SK-N-SH (cell line): Measurements from ENCODE around the gene SLC25A2. TPM values are rescaled to one million over a fixed set of nuclear protein-coding genes. Genes with fewer than 3 reads are reported as not detected.

ENCODE experiments used
- CTCF ChIA-PET: fragments of 300-600, 350-600 bp; formaldehyde crosslinking; extraction: SDS; loops from one replicate; lab custom pipeline; 2021; lab: Yijun Ruan, JAX
- POLR2A ChIA-PET: fragments of 350-600 bp; sonication (Branson Sonifier 250); formaldehyde crosslinking; extraction: SDS; loops from one replicate; lab custom pipeline; 2020; ENCODE audit warnings: antibody characterized with exemption, inconsistent platforms; lab: Yijun Ruan, JAX
- DNase-seq: peaks from one replicate; pipeline ENCODE4 v3.0.0; 2012
- H2AFZ ChIP-seq: fragments of 200-600 bp; sonication (generic); 2 replicates; pipeline ENCODE4 v1.8.1; 2016; ENCODE audit warnings: antibody characterized with exemption, mild to moderate bottlenecking, low read depth
- H3F3A ChIP-seq: fragments of 200-600 bp; sonication (generic); replicated peaks from 2 replicates; pipeline ENCODE3; 2016; ENCODE audit warnings: antibody characterized with exemption, mild to moderate bottlenecking; ENCODE audit not compliant: insufficient read depth
- H3K27ac ChIP-seq, 2 experiments: fragments of 200-500 bp in 1 of 2; fragments of 200-600 bp in 1 of 2; sonication (Bioruptor generic) in 1 of 2; sonication (generic), shearing (Covaris generic) in 1 of 2; 2 replicates each; pipeline versions ENCODE4 v1.5.1 to v1.6.1; 2014 to 2016; ENCODE audit warnings: low read depth in 2 of 2, inconsistent platforms in 1 of 2, low read length in 1 of 2, mild to moderate bottlenecking in 1 of 2, mixed read lengths in 1 of 2
- H3K27me3 ChIP-seq: fragments of 200-600 bp; sonication (generic), shearing (Covaris generic); 2 replicates; pipeline ENCODE4 v1.6.1; 2016; ENCODE audit warnings: mixed run types; ENCODE audit not compliant: insufficient read depth
- H3K36me3 ChIP-seq, 2 experiments: fragments of 200-500 bp in 1 of 2; fragments of 200-600 bp in 1 of 2; sonication (Bioruptor generic) in 1 of 2; sonication (generic) in 1 of 2; replicated peaks in 1 of 2; 2 replicates each; pipeline versions ENCODE3 to v1.5.1; 2014 to 2016; ENCODE audit warnings: low read length in 1 of 2, mild to moderate bottlenecking in 1 of 2; ENCODE audit not compliant: insufficient read depth in 2 of 2, control insufficient read depth in 1 of 2
- H3K4me1 ChIP-seq, 2 experiments: fragments of 200-500 bp in 1 of 2; fragments of 200-600 bp in 1 of 2; sonication (Bioruptor generic) in 1 of 2; sonication (generic), shearing (Covaris generic) in 1 of 2; 2 replicates each; pipeline versions ENCODE4 v1.5.1 to v1.6.1; 2014 to 2016; ENCODE audit warnings: low read depth in 1 of 2, low read length in 1 of 2, mixed run types in 1 of 2; ENCODE audit not compliant: insufficient read depth in 2 of 2, control insufficient read depth in 1 of 2
- H3K4me2 ChIP-seq: fragments of 200-600 bp; sonication (generic), shearing (Covaris generic); 2 replicates; pipeline ENCODE4 v1.6.1; 2017; ENCODE audit warnings: mixed run types
- H3K4me3 ChIP-seq, 2 experiments: fragments of 200-500 bp in 1 of 2; fragments of 200-600 bp in 1 of 2; sonication (Bioruptor generic) in 1 of 2; sonication (generic), shearing (Covaris generic) in 1 of 2; 2 replicates each; pipeline versions ENCODE4 v1.5.1 to v1.8.1; 2014 to 2016; ENCODE audit warnings: low read depth in 2 of 2, inconsistent platforms in 1 of 2, low read length in 1 of 2, mild to moderate bottlenecking in 1 of 2, mixed read lengths in 1 of 2, moderate library complexity in 1 of 2
- H3K79me2 ChIP-seq: fragments of 200-600 bp; sonication (generic); 2 replicates; pipeline ENCODE4 v1.8.1; 2017; ENCODE audit warnings: mild to moderate bottlenecking; ENCODE audit not compliant: insufficient read depth
- H3K9ac ChIP-seq: fragments of 200-600 bp; sonication (generic); 2 replicates; pipeline ENCODE4 v1.6.1; 2017; ENCODE audit warnings: mixed run types
- H3K9me2 ChIP-seq: fragments of 200-600 bp; sonication (generic); 2 replicates; pipeline ENCODE4 v1.6.1; 2017; ENCODE audit warnings: mixed run types
- H3K9me3 ChIP-seq: fragments of 200-600 bp; sonication (generic); 2 replicates; pipeline ENCODE4 v1.6.1; 2017; ENCODE audit warnings: mixed run types, mild to moderate bottlenecking, moderate library complexity
- H4K20me1 ChIP-seq: fragments of 200-600 bp; sonication (generic); 2 replicates; pipeline ENCODE4 v1.6.1; 2017; ENCODE audit warnings: mild to moderate bottlenecking, mixed run types; ENCODE audit not compliant: insufficient read depth
- CTCF ChIP-seq: fragments of 200-600 bp; sonication (generic); IDR thresholded peaks from 2 replicates; pipeline ENCODE4 v1.6.1; 2017; ENCODE audit warnings: antibody characterized with exemption, mild to moderate bottlenecking, moderate library complexity
- ELF1 ChIP-seq: IDR thresholded peaks from 2 replicates; pipeline ENCODE4 v1.4.0; 2012
- EP300 ChIP-seq, 2 experiments: IDR thresholded peaks; 2 replicates each; pipeline versions ENCODE4 v1.4.0 to v1.6.1; 2012; ENCODE audit warnings: borderline replicate concordance in 1 of 2, low read depth in 1 of 2, low read length in 1 of 2
- EZH2phosphoT487 ChIP-seq: fragments of 200-600 bp; sonication (generic); IDR thresholded peaks from 2 replicates; pipeline ENCODE4 v1.6.1; 2017; ENCODE audit warnings: low read depth, mixed run types, mild to moderate bottlenecking, antibody characterized with exemption, moderate library complexity, borderline replicate concordance
- FOSL2 ChIP-seq: IDR thresholded peaks from 2 replicates; pipeline ENCODE4 v1.4.0; 2012; ENCODE audit warnings: low read depth, mild to moderate bottlenecking, moderate library complexity, borderline replicate concordance
- FOXJ3 ChIP-seq: sonication (generic); formaldehyde crosslinking; IDR thresholded peaks from 2 replicates; pipeline ENCODE4 v1.5.1; 2020; ENCODE audit warnings: mild to moderate bottlenecking, missing genetic modification reagents
- GABPA ChIP-seq: IDR thresholded peaks from 2 replicates; pipeline ENCODE4 v1.4.0; 2012; ENCODE audit warnings: low read depth, mild to moderate bottlenecking
- JUND ChIP-seq: IDR thresholded peaks from 2 replicates; pipeline ENCODE4 v1.4.0; 2012
- NRF1 ChIP-seq: IDR thresholded peaks from 2 replicates; pipeline ENCODE4 v1.6.1; 2012; ENCODE audit warnings: low read depth, mild to moderate bottlenecking, low read length
- PBX3 ChIP-seq: IDR thresholded peaks from 2 replicates; pipeline ENCODE4; 2012
- POLR2AphosphoS5 ChIP-seq: IDR thresholded peaks from 2 replicates; pipeline ENCODE4 v1.6.1; 2012; ENCODE audit warnings: low read depth, low read length
- REST ChIP-seq: IDR thresholded peaks from 2 replicates; pipeline ENCODE4 v1.6.1; 2012; ENCODE audit warnings: mild to moderate bottlenecking, low read depth, low read length, moderate library complexity
- RXRA ChIP-seq: IDR thresholded peaks from 2 replicates; pipeline ENCODE4 v1.4.0; 2012; ENCODE audit warnings: low read depth, mild to moderate bottlenecking, borderline replicate concordance
- SIN3A ChIP-seq: IDR thresholded peaks from 2 replicates; pipeline ENCODE4 v1.6.1; 2012; ENCODE audit warnings: low read depth, mild to moderate bottlenecking, low read length, moderate library complexity, borderline replicate concordance
- TAF1 ChIP-seq: IDR thresholded peaks from 2 replicates; pipeline ENCODE4 v1.6.1; 2012; ENCODE audit warnings: low read depth, mild to moderate bottlenecking, low read length, moderate library complexity, borderline replicate concordance
- TCF12 ChIP-seq: IDR thresholded peaks from 2 replicates; pipeline ENCODE4 v1.4.0; 2012
- TEAD4 ChIP-seq: IDR thresholded peaks from 2 replicates; pipeline ENCODE4 v1.4.0; 2012; ENCODE audit warnings: mild to moderate bottlenecking, borderline replicate concordance; ENCODE audit not compliant: insufficient read depth
- YY1 ChIP-seq: IDR thresholded peaks from 2 replicates; pipeline ENCODE4 v1.4.0; 2012; ENCODE audit warnings: low read depth, mild to moderate bottlenecking
- ZBTB33 ChIP-seq: IDR thresholded peaks from 2 replicates; pipeline ENCODE4 v1.4.0; 2012; ENCODE audit warnings: low read depth, borderline replicate concordance
- WGBS: methylation state at CpG from one replicate; pipeline ENCODE4 v1.1.6; 2017; ENCODE audit warnings: low lambda C conversion rate; 5-methylcytosine and 5-hydroxymethylcytosine counted together
- polyA plus RNA-seq, 3 experiments: library from polyadenylated mRNA; depleted of rRNA; stranded (reverse); fragments of >200 nt; gene quantifications; 2 replicates each; pipeline ENCODE4 v1.2.3, GENCODE V29; 2012
- TF ChIP-seq, protein P1 (sequence below): fragments of 150-350 bp; IDR thresholded peaks from 2 replicates; pipeline ENCODE4 v1.6.1; 2017; ENCODE audit warnings: antibody characterized with exemption, low read length, low read depth, borderline replicate concordance
- TF ChIP-seq, protein P2 (sequence below): IDR thresholded peaks from 2 replicates; pipeline ENCODE4 v1.4.0; 2012; ENCODE audit warnings: low read depth

SLC25A2 gene
- polyA plus RNA-seq, 1 of the 3 experiments (the other 2 are of a cell fraction): not detected

GRCh38 chr5:141320225-141321169 lies 16.6 kb upstream of the SLC25A2 start, which contains the start of gene TAF7:
Gene TAF7 (minus strand): TSS chr5:141320784. CDS start chr5:141320044, 740 bp downstream.
- WGBS: 2% methylated on average over 62 of the region's 67 CpGs
- Histone ChIP-seq H3K27ac (peak within 1 kb of the TSS; percentile 96 to 98), H3K36me3 (peaks cover 24 to 42% of the 10 kb centered on the region in 2 experiments), H3K4me1 (no peaks in the 10 kb centered on the region; a peak in 1 of 4 replicates), H2AFZ (peak within 1 kb of the TSS; percentile 97), H3K27me3 (no peaks in the 10 kb centered on the region), H4K20me1 (0 out of 2 replicates have a peak, but pooled peaks cover 3% of the 10 kb centered on the region), H3K9ac (peak within 1 kb of the TSS; percentile 89), H3K9me3 (peaks cover 32% of the 10 kb centered on the region), H3F3A (peaks cover 13% of the 10 kb centered on the region), H3K79me2 (peaks cover 46% of the 10 kb centered on the region), H3K9me2 (no peaks in the 10 kb centered on the region), H3K4me3 (peak within 1 kb of the TSS; percentile 80 to 92), H3K4me2 (peak within 1 kb of the TSS; percentile 58)
- ChIA-PET CTCF (interaction anchor here (0.6 to 5.4 kb wide), 42 partner anchors 9 to 763 kb away, joined by 3 to 36 read pairs (median 4); partner anchors contain the start of genes PCDHB11, PCDHB14, PCDHB15 and PCDHB16), POLR2A (interaction anchor here (0.7 to 1.8 kb wide), 9 partner anchors 15 to 271 kb away, joined by 3 to 16 read pairs (median 4); partner anchors contain the start of genes PCDHB16 and PCDHGA7)
- peak; percentile 94 for DNase-seq
- TF ChIP-seq SIN3A (peak; percentile 61; the same call in 1 of the 2 replicates), TAF1 (peak; percentile 89), NRF1 (peak; percentile 81), FOXJ3 (CRISPR knock-in tag) (no peak), POLR2AphosphoS5 (peak; percentile 91), TCF12 (no peak), RXRA (no peak), TEAD4 (no peak), FOSL2 (no peak), YY1 (peak; percentile 92), PBX3 (peak; percentile 99), REST (no peak), ZBTB33 (peak; percentile 94), GABPA (peak; percentile 78), CTCF (peak; percentile 90), ELF1 (peak; percentile 82), EZH2phosphoT487 (no peak), EP300 (IDR thresholded peaks at IDR 0.05; ENCODE audit: borderline replicate concordance in 1 of 2, low read depth in 1 of 2, low read length in 1 of 2) (0 out of 4 replicates have a peak, but pooled peaks of 1 of the 2 experiments have one; percentile 31), JUND (no peak)
- TF ChIP-seq, protein P1, sequence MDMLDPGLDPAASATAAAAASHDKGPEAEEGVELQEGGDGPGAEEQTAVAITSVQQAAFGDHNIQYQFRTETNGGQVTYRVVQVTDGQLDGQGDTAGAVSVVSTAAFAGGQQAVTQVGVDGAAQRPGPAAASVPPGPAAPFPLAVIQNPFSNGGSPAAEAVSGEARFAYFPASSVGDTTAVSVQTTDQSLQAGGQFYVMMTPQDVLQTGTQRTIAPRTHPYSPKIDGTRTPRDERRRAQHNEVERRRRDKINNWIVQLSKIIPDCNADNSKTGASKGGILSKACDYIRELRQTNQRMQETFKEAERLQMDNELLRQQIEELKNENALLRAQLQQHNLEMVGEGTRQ: no peak
- TF ChIP-seq, protein P2, sequence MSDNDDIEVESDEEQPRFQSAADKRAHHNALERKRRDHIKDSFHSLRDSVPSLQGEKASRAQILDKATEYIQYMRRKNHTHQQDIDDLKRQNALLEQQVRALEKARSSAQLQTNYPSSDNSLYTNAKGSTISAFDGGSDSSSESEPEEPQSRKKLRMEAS: peak; percentile 64
